ENCODE data around the gene KIDINS220. TPM values are rescaled to one million over a fixed set of nuclear protein-coding genes. Genes with fewer than 3 reads are reported as not detected.

The KIDINS220 gene
- total and polyA plus RNA-seq, 2 of the 13 experiments (the other 11 are each of a cell fraction or from before 2014, with no cell fraction given): 25.2 to 32.3 TPM

- Histone ChIP-seq H3K4me2 (ENCODE audit: low read depth, low read length) (no peak overlapping the region), H3K27ac (ENCODE audit: extremely low read length, insufficient read depth, low read length) (no peak overlapping the region), H3K36me3 (replicated peaks in 1 of 2; ENCODE audit: control insufficient read depth in 1 of 2, insufficient read depth in 2 of 2, low read length in 2 of 2) (no peaks in the 10 kb centered on the region), H3K4me3 (replicated peaks in 1 of 3; ENCODE audit: insufficient read depth in 1 of 3, low read depth in 2 of 3, low read length in 3 of 3) (no peak overlapping the region), H2AFZ (ENCODE audit: low read length) (no peak overlapping the region), H3K9me3 (ENCODE audit: low read length) (no peaks in the 10 kb centered on the region), H4K20me1 (ENCODE audit: insufficient read depth, low read length) (peaks cover 10% of the 10 kb centered on the region), H3K4me1 (ENCODE audit: insufficient read depth, low read length) (peaks cover 45% of the 10 kb centered on the region), H3K79me2 (ENCODE audit: insufficient read depth, low read length) (peaks cover 61% of the 10 kb centered on the region), H3K9ac (ENCODE audit: insufficient read depth, low read depth, low read length) (no peak overlapping the region), H3K27me3 (ENCODE audit: control insufficient read depth in 1 of 2, insufficient read depth in 2 of 2, low read length in 2 of 2) (no peaks in the 10 kb centered on the region; a peak in 1 of 5 replicates)
- FAIRE-seq: no peak
- WGBS (ENCODE audit: low lambda C conversion rate): 94% methylated on average over 7 of the region's 7 CpGs
- TF ChIP-seq ZNF337 (CRISPR knock-in tag; IDR thresholded peaks at IDR 0.05; ENCODE audit: borderline replicate concordance, low read depth) (no peak), PRPF4 (IDR thresholded peaks at IDR 0.05; ENCODE audit: low read depth, low read length, poor library complexity, severe bottlenecking) (no peak), IKZF1 (IDR thresholded peaks at IDR 0.05) (no peak), PRDM15 (CRISPR knock-in tag; IDR thresholded peaks at IDR 0.05) (no peak), ZNF17 (CRISPR knock-in tag; IDR thresholded peaks at IDR 0.05) (no peak), ZBTB25 (CRISPR knock-in tag; IDR thresholded peaks at IDR 0.05) (no peak), ZFP91 (CRISPR knock-in tag; IDR thresholded peaks at IDR 0.05; ENCODE audit: borderline replicate concordance) (no peak), ZNF335 (CRISPR knock-in tag; IDR thresholded peaks at IDR 0.05) (no peak), HOXA3 (CRISPR knock-in tag; IDR thresholded peaks at IDR 0.05) (no peak), ZNF451 (CRISPR knock-in tag; IDR thresholded peaks at IDR 0.05) (no peak), HMGA1 (CRISPR knock-in tag; conservative IDR thresholded peaks at IDR 0.05) (no peak), BCL6 (CRISPR knock-in tag; IDR thresholded peaks at IDR 0.05) (no peak), ZKSCAN5 (CRISPR knock-in tag; IDR thresholded peaks at IDR 0.05) (no peak), DRAP1 (CRISPR knock-in tag; IDR thresholded peaks at IDR 0.05) (no peak), BRF2 (CRISPR knock-in tag; IDR thresholded peaks at IDR 0.05) (no peak), ZNF775 (CRISPR knock-in tag; IDR thresholded peaks at IDR 0.05; ENCODE audit: borderline replicate concordance) (no peak)
- in situ Hi-C loops (cut with HindIII; ENCODE audit: extremely low pct_ligation_motif_present, low pct_unique_long_range_greater_than_20kb): no loop called here
- no peak for ATAC-seq
- intact Hi-C loops (cut with micrococcal nuclease; ENCODE audit: unreplicated experiment): no loop called here
- POLR2A ChIA-PET: no interaction called here
- CTCF ChIA-PET (ENCODE audit: low intra/inter-chr PET ratio, low total read pairs): no interaction called here
- BruUV-seq (replicated peaks): no TSS peak
- no peak for DNase-seq (ENCODE audit: low spot score)
These were observed 3.6 kb downstream of the KIDINS220 start for GRCh38 chr2:8833853-8834252.

All from HepG2 (cell line).